ENCODE measurements around the gene NLGN1. TPM values are rescaled to one million over a fixed set of nuclear protein-coding genes. Genes with fewer than 3 reads are reported as not detected.
"Not testable (repeated sequence)": the region's sequence is repeated elsewhere in the genome, so short reads cannot be mapped to it uniquely, and the experiment has no call there.

Gene NLGN1
- polyA plus RNA-seq, 2 of the 4 experiments (the other 2 are of a cell fraction) = not detected

DNA sequence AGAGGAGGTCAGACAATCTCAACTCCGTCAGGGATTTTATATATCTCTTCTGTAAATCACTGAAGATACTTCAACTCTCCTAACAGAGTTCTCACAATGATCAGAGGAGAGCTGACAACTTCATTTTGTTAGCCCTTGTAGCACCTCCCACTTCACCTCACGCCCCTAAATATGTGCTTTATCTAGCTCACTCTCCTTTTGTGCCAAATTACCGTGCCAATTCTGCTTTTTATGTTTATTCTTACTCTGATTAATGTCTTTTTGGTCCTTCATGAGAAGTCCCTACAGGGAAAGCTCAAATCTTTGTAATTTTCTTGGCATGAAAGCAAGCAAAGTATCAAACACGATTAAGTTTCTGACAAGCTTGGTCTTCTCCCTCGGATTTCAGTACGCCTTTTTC, 825.5 kb downstream of the NLGN1 start (continued):
- no peak for TF ChIP-seq MAZ (IDR thresholded peaks at IDR 0.05; ENCODE audit: borderline replicate concordance, low read depth, low read length)
- no peak for TF ChIP-seq RAD21 (conservative IDR thresholded peaks at IDR 0.05 in 1 of 2, IDR thresholded peaks at IDR 0.05 in 1 of 2)
- no peak for TF ChIP-seq POLR2AphosphoS2 (conservative IDR thresholded peaks at IDR 0.05; ENCODE audit: low read length)

GRCh38 chr3:174223626-174224025, 826.1 kb downstream of the NLGN1 start:
- DNase-seq (ENCODE audit: low read depth in 1 of 2, low spot score in 1 of 2) (no peak), FAIRE-seq (no peak), ATAC-seq (no peak)
- ChIA-PET POLR2A (no interaction called here), CTCF (no interaction called here)
- Histone ChIP-seq H3K9me3 (no peaks in the 10 kb centered on the region), H3K4me1 (no peaks in the 10 kb centered on the region), H3K4me3 (no peak overlapping the region), H3K4me2 (no peak overlapping the region), H3K27ac (no peak overlapping the region)
- WGBS (ENCODE audit: missing lambda C conversion rate) = 44% methylated on average over 1 of the region's 1 CpG
- no peak for TF ChIP-seq FOSL2 (IDR thresholded peaks at IDR 0.05)
- TF ChIP-seq FOSL2 (CRISPR knock-in tag; IDR thresholded peaks at IDR 0.05) = no peak
- TF ChIP-seq POLR2AphosphoS2 (conservative IDR thresholded peaks at IDR 0.05; ENCODE audit: low read length) = no peak
- no peak for TF ChIP-seq CBX8 (IDR thresholded peaks at IDR 0.05)
- no peak for TF ChIP-seq KDM5A (IDR thresholded peaks at IDR 0.05)
- TF ChIP-seq JUNB (IDR thresholded peaks at IDR 0.05) = no peak
- no peak for TF ChIP-seq FOXS1 (CRISPR knock-in tag; IDR thresholded peaks at IDR 0.05)
- TF ChIP-seq MYC (IDR thresholded peaks at IDR 0.05; ENCODE audit: borderline replicate concordance, low read length) = no peak
- no peak for TF ChIP-seq E2F6 (IDR thresholded peaks at IDR 0.05; ENCODE audit: borderline replicate concordance, low read depth)
- TF ChIP-seq NPAS2 (CRISPR knock-in tag; IDR thresholded peaks at IDR 0.05; ENCODE audit: borderline replicate concordance) = no peak
- TF ChIP-seq RAD21 (conservative IDR thresholded peaks at IDR 0.05 in 1 of 2, IDR thresholded peaks at IDR 0.05 in 1 of 2) = no peak
- no peak for TF ChIP-seq GATA3 (IDR thresholded peaks at IDR 0.05; ENCODE audit: borderline replicate concordance)
- TF ChIP-seq, protein P1, sequence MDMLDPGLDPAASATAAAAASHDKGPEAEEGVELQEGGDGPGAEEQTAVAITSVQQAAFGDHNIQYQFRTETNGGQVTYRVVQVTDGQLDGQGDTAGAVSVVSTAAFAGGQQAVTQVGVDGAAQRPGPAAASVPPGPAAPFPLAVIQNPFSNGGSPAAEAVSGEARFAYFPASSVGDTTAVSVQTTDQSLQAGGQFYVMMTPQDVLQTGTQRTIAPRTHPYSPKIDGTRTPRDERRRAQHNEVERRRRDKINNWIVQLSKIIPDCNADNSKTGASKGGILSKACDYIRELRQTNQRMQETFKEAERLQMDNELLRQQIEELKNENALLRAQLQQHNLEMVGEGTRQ (IDR thresholded peaks at IDR 0.05) = no peak
- TF ChIP-seq EHMT2 (IDR thresholded peaks at IDR 0.05; ENCODE audit: low read depth) = no peak
- TF ChIP-seq SMC3 (IDR thresholded peaks at IDR 0.05) = no peak
- TF ChIP-seq HOXB5 (CRISPR knock-in tag; IDR thresholded peaks at IDR 0.05) = no peak
- TF ChIP-seq MAX (IDR thresholded peaks at IDR 0.05) = no peak
- TF ChIP-seq HES2 (IDR thresholded peaks at IDR 0.05) = no peak
- TF ChIP-seq ZSCAN20 (CRISPR knock-in tag; IDR thresholded peaks at IDR 0.05) = no peak

DNA sequence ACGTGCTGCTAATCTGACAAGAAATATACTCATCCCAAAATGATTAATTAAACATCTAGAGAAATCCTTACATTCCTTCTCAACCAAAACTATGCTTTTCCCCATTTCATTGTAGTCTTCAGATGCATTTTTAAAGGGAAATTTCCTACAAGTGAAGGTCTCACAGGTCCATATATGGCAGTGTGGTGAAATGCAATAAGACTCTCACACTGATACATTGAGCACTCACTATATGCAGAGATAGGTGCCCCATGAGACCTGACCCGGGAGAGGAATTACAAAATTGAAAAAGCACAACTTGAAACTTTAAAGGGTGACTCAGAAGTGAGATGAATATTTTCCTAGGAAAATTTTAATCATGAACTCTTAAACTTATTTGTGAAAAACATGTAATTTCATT, 832.4 kb downstream of the NLGN1 start:
- FAIRE-seq = no peak
- POLR2A ChIA-PET = no interaction called here
- TF ChIP-seq POLR2A (IDR thresholded peaks at IDR 0.05; ENCODE audit: low read length) (no peak), HEYL (CRISPR knock-in tag; IDR thresholded peaks at IDR 0.05) (no peak), KDM5A (IDR thresholded peaks at IDR 0.05) (no peak), FOSB (CRISPR knock-in tag; IDR thresholded peaks at IDR 0.05) (no peak), TFCP2L1 (CRISPR knock-in tag; IDR thresholded peaks at IDR 0.05) (no peak), RNF2 (IDR thresholded peaks at IDR 0.05; ENCODE audit: borderline replicate concordance, low read depth) (no peak), ESRRA (IDR thresholded peaks at IDR 0.05; ENCODE audit: borderline replicate concordance, low read length) (no peak), BHLHE40 (IDR thresholded peaks at IDR 0.05; ENCODE audit: low read depth, low read length) (no peak), FOXS1 (CRISPR knock-in tag; IDR thresholded peaks at IDR 0.05) (no peak)

GRCh38 chr3:174232028-174232657, 834.6 kb downstream of the NLGN1 start:
- WGBS (ENCODE audit: missing lambda C conversion rate) = 50% methylated on average over 10 of the region's 10 CpGs
- H3K9me3 ChIP-seq; H3K4me2 ChIP-seq; FAIRE-seq; ATAC-seq; H3K4me3 ChIP-seq; H3K27ac ChIP-seq; POLR2A ChIA-PET; CTCF ChIA-PET; H3K4me1 ChIP-seq; DNase-seq (ENCODE audit: low read depth in 1 of 2, low spot score in 1 of 2): not testable (repeated sequence)

More for the DNA sequence above, 832.4 kb downstream of the NLGN1 start:
- DNase-seq (ENCODE audit: low read depth in 1 of 2, low spot score in 1 of 2) (no peak), ATAC-seq (no peak)
- no peak overlapping the region for H3K4me2 ChIP-seq
- no peaks in the 10 kb centered on the region for H3K4me1 ChIP-seq
- 9% methylated on average over 2 of the region's 2 CpGs for WGBS (ENCODE audit: missing lambda C conversion rate)
- H3K27ac ChIP-seq = no peak overlapping the region
- H3K4me3 ChIP-seq = no peak overlapping the region
- CTCF ChIA-PET = no interaction called here
- no peaks in the 10 kb centered on the region for H3K9me3 ChIP-seq
